Mononuclear cell (primary cell): ENCODE results near the gene MEIS1. TPM values are rescaled to one million over a fixed set of nuclear protein-coding genes. Genes with fewer than 3 reads are reported as not detected.

Experiments used
- H3K27me3 ChIP-seq: 2 replicates; pipeline ENCODE4 v1.6.0; 2011; ENCODE audit warnings: low read length, control low read depth; ENCODE audit not compliant: insufficient read depth
- H3K4me1 ChIP-seq: 2 replicates; pipeline ENCODE4 v1.5.1; 2011; ENCODE audit warnings: mild to moderate bottlenecking, low read length, control low read depth; ENCODE audit not compliant: insufficient read depth
- H3K4me3 ChIP-seq: 2 replicates; pipeline ENCODE4 v1.5.1; 2011; ENCODE audit warnings: mild to moderate bottlenecking, low read length, moderate library complexity
- H3K9me3 ChIP-seq: 2 replicates; pipeline ENCODE4 v1.5.1; 2011; ENCODE audit warnings: low read depth, mild to moderate bottlenecking, control low read depth, low read length
- total RNA-seq: library from RNA; depleted of rRNA; stranded (reverse); fragments of >200 nt; gene quantifications from one replicate; pipeline ENCODE4 v1.2.3, GENCODE V29; 2012

MEIS1 gene
- total RNA-seq, 1 donor = 4.9 TPM

GRCh38 chr2:66573416-66573815 is 138.5 kb downstream of the MEIS1 start:
- Histone ChIP-seq H3K4me3 (no peak overlapping the region), H3K27me3 (peaks cover 52% of the 10 kb centered on the region), H3K9me3 (no peaks in the 10 kb centered on the region), H3K4me1 (peaks cover 26% of the 10 kb centered on the region)

GRCh38 chr2:66573821-66574233 is 138.9 kb downstream of the MEIS1 start:
- H3K4me1 ChIP-seq = peaks cover 26% of the 10 kb centered on the region
- H3K9me3 ChIP-seq = no peaks in the 10 kb centered on the region
- peaks cover 56% of the 10 kb centered on the region for H3K27me3 ChIP-seq
- no peak overlapping the region for H3K4me3 ChIP-seq

- Histone ChIP-seq H3K9me3 (no peaks in the 10 kb centered on the region), H3K4me1 (peaks cover 26% of the 10 kb centered on the region), H3K4me3 (no peak overlapping the region), H3K27me3 (peaks cover 68% of the 10 kb centered on the region)
Observed at GRCh38 chr2:66574701-66575624, 140.0 kb downstream of the MEIS1 start.

GRCh38 chr2:66575625-66576310 is 140.8 kb downstream of the MEIS1 start:
- Histone ChIP-seq H3K4me1 (peaks cover 26% of the 10 kb centered on the region), H3K27me3 (peaks cover 76% of the 10 kb centered on the region), H3K4me3 (no peak overlapping the region), H3K9me3 (no peaks in the 10 kb centered on the region)

- Histone ChIP-seq H3K4me1 (peaks cover 26% of the 10 kb centered on the region), H3K9me3 (no peaks in the 10 kb centered on the region), H3K4me3 (no peak overlapping the region), H3K27me3 (peaks cover 80% of the 10 kb centered on the region)
Observed at GRCh38 chr2:66576311-66576560, 141.3 kb downstream of the MEIS1 start.

- peaks cover 26% of the 10 kb centered on the region for H3K4me1 ChIP-seq
- no peak overlapping the region for H3K4me3 ChIP-seq
- peaks cover 86% of the 10 kb centered on the region for H3K27me3 ChIP-seq
- H3K9me3 ChIP-seq = no peaks in the 10 kb centered on the region
Observed at GRCh38 chr2:66576561-66577320, 141.8 kb downstream of the MEIS1 start.

GRCh38 chr2:66577321-66578053 is 142.6 kb downstream of the MEIS1 start:
- Histone ChIP-seq H3K9me3 (no peaks in the 10 kb centered on the region), H3K27me3 (peaks cover 93% of the 10 kb centered on the region), H3K4me3 (no peak overlapping the region), H3K4me1 (peaks cover 26% of the 10 kb centered on the region)

- Histone ChIP-seq H3K4me3 (no peak overlapping the region), H3K27me3 (peaks cover 95% of the 10 kb centered on the region)
Observed at GRCh38 chr2:66578054-66578686, 143.2 kb downstream of the MEIS1 start.

GRCh38 chr2:66578687-66579106 is 143.8 kb downstream of the MEIS1 start:
- Histone ChIP-seq H3K9me3 (no peaks in the 10 kb centered on the region), H3K4me3 (no peak overlapping the region), H3K27me3 (peaks cover 95% of the 10 kb centered on the region), H3K4me1 (peaks cover 26% of the 10 kb centered on the region)

More at GRCh38 chr2:66578054-66578686, 143.2 kb downstream of the MEIS1 start:
- peaks cover 26% of the 10 kb centered on the region for H3K4me1 ChIP-seq
- no peaks in the 10 kb centered on the region for H3K9me3 ChIP-seq

GRCh38 chr2:66579186-66580126 is 144.5 kb downstream of the MEIS1 start:
- Histone ChIP-seq H3K9me3 (no peaks in the 10 kb centered on the region), H3K4me1 (peaks cover 26% of the 10 kb centered on the region), H3K4me3 (no peak overlapping the region), H3K27me3 (peaks cover 96% of the 10 kb centered on the region)

GRCh38 chr2:66580166-66581049 is 145.5 kb downstream of the MEIS1 start:
- peaks cover 20% of the 10 kb centered on the region for H3K4me1 ChIP-seq

GRCh38 chr2:66581339-66582103 is 146.6 kb downstream of the MEIS1 start:
- no peaks in the 10 kb centered on the region for H3K9me3 ChIP-seq
- peaks cover 11% of the 10 kb centered on the region for H3K4me1 ChIP-seq
- peaks cover 93% of the 10 kb centered on the region for H3K27me3 ChIP-seq
- H3K4me3 ChIP-seq = no peak overlapping the region

More at GRCh38 chr2:66580166-66581049, 145.5 kb downstream of the MEIS1 start:
- Histone ChIP-seq H3K9me3 (no peaks in the 10 kb centered on the region), H3K4me3 (no peak overlapping the region), H3K27me3 (peaks cover 94% of the 10 kb centered on the region)
